ENCODE data around the gene KDM4D.

DNA sequence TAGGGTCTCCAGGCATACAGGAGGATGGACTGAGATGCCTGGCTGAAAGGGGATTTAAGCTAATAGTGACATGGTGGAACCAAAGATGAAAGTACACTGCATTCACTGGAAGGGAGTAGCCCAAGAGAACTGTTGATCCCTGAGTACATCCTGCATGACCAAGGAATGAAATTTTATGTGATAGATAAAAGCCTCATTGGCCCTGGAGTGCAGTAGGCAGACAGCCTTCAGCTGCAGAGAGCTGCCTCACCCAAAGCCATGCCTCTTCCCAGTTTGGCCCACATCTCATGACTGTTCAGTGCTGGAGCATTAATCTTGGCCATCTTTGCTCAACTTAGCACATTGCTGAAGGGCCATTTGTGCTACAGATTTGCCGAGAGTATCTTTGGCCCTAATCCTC, 59.5 kb downstream of the KDM4D start:
- no peak for TF ChIP-seq CSDC2 (CRISPR knock-in tag; IDR thresholded peaks at IDR 0.05)
- no peak for TF ChIP-seq SNAI2 (CRISPR knock-in tag; IDR thresholded peaks at IDR 0.05)
- no peak for TF ChIP-seq TOX (CRISPR knock-in tag; IDR thresholded peaks at IDR 0.05; ENCODE audit: borderline replicate concordance)
- TF ChIP-seq, protein P1, sequence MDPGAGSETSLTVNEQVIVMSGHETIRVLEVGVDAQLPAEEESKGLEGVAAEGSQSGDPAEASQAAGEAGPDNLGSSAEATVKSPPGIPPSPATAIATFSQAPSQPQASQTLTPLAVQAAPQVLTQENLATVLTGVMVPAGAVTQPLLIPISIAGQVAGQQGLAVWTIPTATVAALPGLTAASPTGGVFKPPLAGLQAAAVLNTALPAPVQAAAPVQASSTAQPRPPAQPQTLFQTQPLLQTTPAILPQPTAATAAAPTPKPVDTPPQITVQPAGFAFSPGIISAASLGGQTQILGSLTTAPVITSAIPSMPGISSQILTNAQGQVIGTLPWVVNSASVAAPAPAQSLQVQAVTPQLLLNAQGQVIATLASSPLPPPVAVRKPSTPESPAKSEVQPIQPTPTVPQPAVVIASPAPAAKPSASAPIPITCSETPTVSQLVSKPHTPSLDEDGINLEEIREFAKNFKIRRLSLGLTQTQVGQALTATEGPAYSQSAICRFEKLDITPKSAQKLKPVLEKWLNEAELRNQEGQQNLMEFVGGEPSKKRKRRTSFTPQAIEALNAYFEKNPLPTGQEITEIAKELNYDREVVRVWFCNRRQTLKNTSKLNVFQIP (CRISPR knock-in tag; IDR thresholded peaks at IDR 0.05; ENCODE audit: borderline replicate concordance, low read depth) = no peak

Data from SK-N-SH treated with all-trans-retinoic acid at 6 μM for 48 hours (cell line).